MCF 10A (cell line): ENCODE measurements around the gene SCARB2. TPM values are rescaled to one million over a fixed set of nuclear protein-coding genes. Genes with fewer than 3 reads are reported as not detected.

Source experiments
- BruUV-seq: library from RNA; stranded (reverse); fragments of 400-500 nt; replicated peaks from 2 replicates; lab custom pipeline; 2021; lab: Mats Ljungman, UMichigan
- CTCF ChIA-PET: fragments of 300-600 bp; sonication (Branson Sonifier 250); formaldehyde crosslinking; extraction: SDS; loops from one replicate; lab custom pipeline; 2021; ENCODE audit warnings: antibody characterized with exemption, inconsistent platforms; lab: Yijun Ruan, JAX
- POLR2A ChIA-PET: fragments of 300-600, 350-650 bp; sonication (Branson Sonifier 250); formaldehyde crosslinking; extraction: SDS; loops from one replicate; lab custom pipeline; 2020; ENCODE audit warnings: antibody characterized with exemption, inconsistent platforms; lab: Yijun Ruan, JAX
- DNase-seq: peaks from one replicate; pipeline ENCODE4 v3.0.0-alpha.2; 2018; ENCODE audit not compliant: unreplicated experiment
- H3K27ac Mint-ChIP-seq: one replicate; pipeline ENCODE4 v1.8.0; 2022; ENCODE audit warnings: mild to moderate bottlenecking, low read depth, mixed read lengths; ENCODE audit not compliant: unreplicated experiment
- H3K27me3 Mint-ChIP-seq: one replicate; pipeline ENCODE4 v1.8.0; 2022; ENCODE audit warnings: mixed read lengths; ENCODE audit not compliant: insufficient read depth, unreplicated experiment
- H3K36me3 Mint-ChIP-seq: one replicate; pipeline ENCODE4 v1.8.0; 2022; ENCODE audit warnings: mild to moderate bottlenecking, moderate library complexity, mixed read lengths; ENCODE audit not compliant: insufficient read depth, unreplicated experiment
- H3K4me1 Mint-ChIP-seq: one replicate; pipeline ENCODE4 v1.8.0; 2022; ENCODE audit warnings: mixed read lengths; ENCODE audit not compliant: insufficient read depth, unreplicated experiment
- H3K4me3 Mint-ChIP-seq: one replicate; pipeline ENCODE4 v1.8.0; 2022; ENCODE audit warnings: mild to moderate bottlenecking, moderate library complexity, mixed read lengths; ENCODE audit not compliant: unreplicated experiment
- H3K9me3 Mint-ChIP-seq: one replicate; pipeline ENCODE4 v1.8.0; 2022; ENCODE audit warnings: mixed read lengths; ENCODE audit not compliant: unreplicated experiment
- intact Hi-C: fragments of 100-400 bp; cut with micrococcal nuclease; formaldehyde crosslinking; loops from 2 replicates; pipeline ENCODE4 v1.14.1; 2022
- total RNA-seq: library from RNA; stranded (reverse); gene quantifications from 2 replicates; pipeline ENCODE4 v1.2.3, GENCODE V29; 2022
- TF ChIP-seq, protein P1 (sequence below): fragments of 200-600 bp; IDR thresholded peaks from one replicate; pipeline ENCODE4 v1.8.0; 2022; ENCODE audit warnings: antibody characterized with exemption, mild to moderate bottlenecking; ENCODE audit not compliant: unreplicated experiment

Gene SCARB2
- total RNA-seq, 1 experiment from 2014 or later = 67.2 TPM

GRCh38 chr4:76194325-76194724 is 19.3 kb downstream of the SCARB2 start:
- H3K9me3 Mint-ChIP-seq = no peaks in the 10 kb centered on the region
- TF ChIP-seq, protein P1, sequence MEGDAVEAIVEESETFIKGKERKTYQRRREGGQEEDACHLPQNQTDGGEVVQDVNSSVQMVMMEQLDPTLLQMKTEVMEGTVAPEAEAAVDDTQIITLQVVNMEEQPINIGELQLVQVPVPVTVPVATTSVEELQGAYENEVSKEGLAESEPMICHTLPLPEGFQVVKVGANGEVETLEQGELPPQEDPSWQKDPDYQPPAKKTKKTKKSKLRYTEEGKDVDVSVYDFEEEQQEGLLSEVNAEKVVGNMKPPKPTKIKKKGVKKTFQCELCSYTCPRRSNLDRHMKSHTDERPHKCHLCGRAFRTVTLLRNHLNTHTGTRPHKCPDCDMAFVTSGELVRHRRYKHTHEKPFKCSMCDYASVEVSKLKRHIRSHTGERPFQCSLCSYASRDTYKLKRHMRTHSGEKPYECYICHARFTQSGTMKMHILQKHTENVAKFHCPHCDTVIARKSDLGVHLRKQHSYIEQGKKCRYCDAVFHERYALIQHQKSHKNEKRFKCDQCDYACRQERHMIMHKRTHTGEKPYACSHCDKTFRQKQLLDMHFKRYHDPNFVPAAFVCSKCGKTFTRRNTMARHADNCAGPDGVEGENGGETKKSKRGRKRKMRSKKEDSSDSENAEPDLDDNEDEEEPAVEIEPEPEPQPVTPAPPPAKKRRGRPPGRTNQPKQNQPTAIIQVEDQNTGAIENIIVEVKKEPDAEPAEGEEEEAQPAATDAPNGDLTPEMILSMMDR = no peak
- H3K27me3 Mint-ChIP-seq = no peaks in the 10 kb centered on the region
- peak overlapping the region; percentile 94 for H3K27ac Mint-ChIP-seq
- intact Hi-C loops = no loop called here
- H3K4me1 Mint-ChIP-seq = peaks cover 33% of the 10 kb centered on the region
- no TSS peak for BruUV-seq
- ChIA-PET CTCF (interaction anchor here (0.6 to 1.9 kb wide), 2 partner anchors 15 to 60 kb away, joined by 3 to 13 read pairs; no protein-coding TSS in a partner anchor), POLR2A (interaction anchor here (0.7 to 2.0 kb wide), 7 partner anchors 10 to 181 kb away, joined by 3 to 8 read pairs (median 4); no protein-coding TSS in a partner anchor)
- H3K4me3 Mint-ChIP-seq = peak overlapping the region; percentile 63
- DNase-seq = peak; percentile 90
- H3K36me3 Mint-ChIP-seq = peaks cover 26% of the 10 kb centered on the region

GRCh38 chr4:76192236-76192635 is 21.4 kb downstream of the SCARB2 start:
- ChIA-PET POLR2A (no interaction called here), CTCF (interaction anchor here (1.5 kb wide), 1 partner anchor 13 kb away, joined by 4 read pairs; no protein-coding TSS in a partner anchor)
- H3K36me3 Mint-ChIP-seq = peaks cover 26% of the 10 kb centered on the region
- H3K27ac Mint-ChIP-seq = no peak overlapping the region
- DNase-seq = no peak
- no peaks in the 10 kb centered on the region for H3K27me3 Mint-ChIP-seq
- H3K4me1 Mint-ChIP-seq = peaks cover 22% of the 10 kb centered on the region
- BruUV-seq = no TSS peak
- TF ChIP-seq, protein P1 = no peak
- no peaks in the 10 kb centered on the region for H3K9me3 Mint-ChIP-seq
- H3K4me3 Mint-ChIP-seq = no peak overlapping the region
- intact Hi-C loops = no loop called here

DNA sequence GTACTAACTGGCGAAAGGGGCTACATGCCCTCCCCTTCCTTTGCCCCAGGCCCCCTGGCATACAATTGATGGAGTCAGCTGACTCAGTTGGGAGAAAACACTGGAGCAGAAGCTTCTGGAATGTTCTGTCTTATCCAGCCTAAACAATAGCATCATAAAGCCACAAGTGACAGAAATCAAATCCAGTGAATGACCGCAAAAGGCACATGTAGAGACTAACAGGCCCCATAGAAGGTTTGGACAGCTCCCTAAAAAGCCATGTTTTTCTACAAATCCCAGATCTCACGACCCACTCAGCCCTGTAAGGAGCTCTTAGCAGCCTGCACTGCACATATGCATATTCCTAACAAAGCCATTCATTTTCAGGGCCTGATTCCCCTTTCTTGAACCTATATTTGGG is 25.1 kb downstream of the SCARB2 start:
- no peak for DNase-seq
- Mint-ChIP-seq H3K27ac (no peak overlapping the region), H3K4me3 (no peak overlapping the region), H3K9me3 (no peaks in the 10 kb centered on the region), H3K27me3 (no peaks in the 10 kb centered on the region), H3K36me3 (peaks cover 21% of the 10 kb centered on the region), H3K4me1 (peaks cover 7% of the 10 kb centered on the region)
- intact Hi-C loops = no loop called here
- no TSS peak for BruUV-seq
- TF ChIP-seq, protein P1 = no peak
- ChIA-PET CTCF (interaction anchor here (0.7 to 2.9 kb wide), 2 partner anchors 9 to 317 kb away, joined by 3 to 24 read pairs; no protein-coding TSS in a partner anchor), POLR2A (interaction anchor here (0.7 kb wide), 1 partner anchor 117 kb away, joined by 3 read pairs; no protein-coding TSS in a partner anchor)

GRCh38 chr4:76188149-76188548 is 25.5 kb downstream of the SCARB2 start:
- no peak overlapping the region for H3K27ac Mint-ChIP-seq
- ChIA-PET POLR2A (interaction anchor here (0.7 kb wide), 1 partner anchor 118 kb away, joined by 3 read pairs; no protein-coding TSS in a partner anchor), CTCF (interaction anchor here (0.7 to 2.9 kb wide), 2 partner anchors 8 to 317 kb away, joined by 3 to 24 read pairs; no protein-coding TSS in a partner anchor)
- no peak overlapping the region for H3K4me3 Mint-ChIP-seq
- H3K9me3 Mint-ChIP-seq = no peaks in the 10 kb centered on the region
- BruUV-seq = no TSS peak
- intact Hi-C loops = no loop called here
- no peaks in the 10 kb centered on the region for H3K27me3 Mint-ChIP-seq
- peaks cover 19% of the 10 kb centered on the region for H3K36me3 Mint-ChIP-seq
- TF ChIP-seq, protein P1 = no peak
- H3K4me1 Mint-ChIP-seq = peaks cover 4% of the 10 kb centered on the region
- no peak for DNase-seq
